CD4-positive, alpha-beta T cell treated with Interleukin-17A for 1 hour (primary cell): ENCODE data around the gene MYO6.
"Not testable (repeated sequence)": the region's sequence is repeated elsewhere in the genome, so short reads cannot be mapped to it uniquely, and the experiment has no call there.

Source experiments
- DNase-seq: peaks from one replicate; pipeline ENCODE4 v3.0.0-alpha.2; 2020

MYO6 gene

DNA sequence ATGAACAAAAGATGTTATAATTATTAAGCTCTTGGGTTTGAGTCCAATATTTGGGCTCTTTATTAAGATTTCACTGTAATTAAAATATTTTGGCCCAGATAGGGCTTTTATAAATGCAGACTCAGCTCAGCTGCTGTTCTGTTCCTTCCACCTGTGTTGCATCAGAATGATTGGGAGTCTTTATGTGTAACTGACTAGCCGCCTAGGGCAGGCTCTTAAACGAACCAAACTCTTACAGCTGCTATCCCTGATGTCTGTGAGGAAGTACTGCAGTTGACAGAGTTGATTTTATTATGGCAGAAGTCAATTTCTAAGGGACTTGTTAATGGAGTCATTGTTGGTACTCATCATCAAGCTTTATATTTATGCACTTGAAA lies 144.7 kb downstream of the MYO6 start:
- DNase-seq: no peak

DNA sequence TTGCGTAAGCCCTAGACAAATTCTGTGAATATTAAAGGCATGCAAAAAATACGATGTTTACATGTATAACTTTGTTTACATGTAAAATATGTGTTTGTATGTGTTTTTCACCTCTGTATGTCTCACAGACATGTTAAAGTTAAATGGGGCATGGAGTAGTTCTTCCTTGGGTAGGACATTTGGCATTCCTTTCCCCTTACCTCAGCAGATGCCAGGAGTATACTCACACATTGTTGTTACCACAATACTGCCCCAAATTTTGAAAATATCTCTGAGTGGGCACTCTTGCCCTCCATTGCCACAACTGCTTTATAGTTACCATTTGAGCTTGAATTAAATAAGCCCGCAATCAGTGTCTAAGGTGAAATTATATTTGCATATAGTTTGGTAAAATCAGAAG lies 147.5 kb downstream of the MYO6 start:
- DNase-seq: no peak

DNA sequence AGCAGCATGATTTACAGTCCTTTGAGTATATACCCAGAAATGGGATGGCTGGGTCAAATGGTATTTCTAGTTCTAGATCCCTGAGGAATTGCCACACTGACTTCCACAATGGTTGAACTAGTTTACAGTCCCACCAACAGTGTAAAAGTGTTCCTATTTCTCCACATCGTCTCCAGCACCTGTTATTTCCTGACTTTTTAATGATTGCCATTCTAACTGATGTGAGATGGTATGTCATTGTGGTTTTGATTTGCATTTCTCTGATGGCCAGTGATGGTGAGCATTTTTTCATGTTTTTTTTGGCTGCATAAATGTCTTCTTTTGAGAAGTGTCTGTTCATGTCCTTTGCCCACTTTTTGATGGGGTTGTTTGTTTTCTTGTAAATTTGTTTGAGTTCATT lies 151.2 kb downstream of the MYO6 start:
- not testable (repeated sequence) for DNase-seq

DNA sequence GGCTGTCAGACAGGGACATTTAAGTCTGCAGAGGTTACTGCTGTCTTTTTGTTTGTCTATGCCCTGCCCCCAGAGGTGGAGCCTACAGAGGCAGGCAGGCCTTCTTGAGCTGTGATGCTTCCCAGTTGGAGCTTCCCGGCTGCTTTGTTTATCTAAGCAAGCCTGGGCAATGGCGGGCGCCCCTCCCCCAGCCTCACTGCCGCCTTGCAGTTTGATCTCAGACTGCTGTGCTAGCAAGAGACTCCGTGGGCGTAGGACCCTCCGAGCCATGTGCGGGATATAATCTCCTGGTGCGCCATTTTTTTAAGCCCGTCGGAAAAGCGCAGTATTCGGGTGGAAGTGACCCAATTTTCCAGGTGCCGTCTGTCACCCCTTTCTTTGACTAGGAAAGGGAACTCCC lies 156.1 kb downstream of the MYO6 start:
- not testable (repeated sequence) for DNase-seq

DNA sequence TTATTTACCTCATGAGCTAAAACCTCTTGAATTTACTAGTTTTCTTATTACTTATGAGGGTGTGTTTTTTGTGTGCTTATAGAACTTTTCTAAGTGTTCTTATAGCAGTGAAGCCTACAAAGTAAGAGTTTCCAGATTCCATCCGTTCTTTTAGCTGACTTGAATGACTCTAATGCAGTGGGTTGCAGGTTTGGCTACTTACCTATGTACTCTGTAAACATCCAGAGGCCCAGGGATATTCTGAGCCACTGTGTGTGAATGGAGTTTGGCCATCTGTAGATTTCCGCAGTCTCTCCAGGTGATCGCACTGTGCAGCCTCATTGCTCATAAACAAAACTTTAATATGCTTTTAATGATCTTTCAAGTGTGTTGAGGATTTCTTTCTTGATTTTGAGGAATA lies 157.8 kb downstream of the MYO6 start:
- DNase-seq: no peak

DNA sequence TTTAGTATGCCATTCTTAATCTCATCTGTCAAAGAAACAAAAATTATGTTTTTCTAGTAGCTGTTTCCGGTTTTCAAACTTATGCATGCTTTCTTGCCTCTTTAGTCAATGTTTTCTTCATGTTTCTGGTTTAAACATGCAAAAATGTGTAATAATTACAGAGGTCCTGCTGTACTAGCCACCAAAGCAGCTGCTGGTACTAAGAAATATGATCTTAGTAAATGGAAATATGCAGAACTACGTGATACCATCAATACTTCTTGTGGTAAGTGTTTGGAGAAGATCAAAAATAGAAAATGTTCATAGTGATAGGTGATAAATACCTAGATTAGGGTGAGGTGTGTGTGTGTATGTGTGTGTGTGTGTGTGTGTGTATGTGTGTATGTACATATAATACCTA lies 158.4 kb downstream of the MYO6 start:
- DNase-seq: no peak

DNA sequence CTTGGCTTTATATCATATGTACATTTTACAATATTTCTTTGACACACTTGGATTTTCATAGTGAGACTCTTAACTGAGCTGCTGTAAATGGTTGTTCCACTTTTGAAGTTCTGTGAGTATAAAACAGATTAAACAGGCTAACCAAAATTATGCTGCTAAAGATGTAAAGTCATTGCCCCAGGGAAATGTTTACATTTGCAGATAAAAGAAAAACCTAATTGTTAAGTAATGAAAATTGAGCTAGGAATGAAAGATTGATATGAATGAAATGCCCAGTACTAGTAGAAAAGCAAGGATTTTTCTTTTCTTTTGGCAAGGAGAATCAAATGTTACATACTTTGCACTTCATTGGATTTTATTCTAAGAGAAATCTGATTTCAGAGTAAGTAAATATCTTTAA lies 164.0 kb downstream of the MYO6 start:
- no peak for DNase-seq

DNA sequence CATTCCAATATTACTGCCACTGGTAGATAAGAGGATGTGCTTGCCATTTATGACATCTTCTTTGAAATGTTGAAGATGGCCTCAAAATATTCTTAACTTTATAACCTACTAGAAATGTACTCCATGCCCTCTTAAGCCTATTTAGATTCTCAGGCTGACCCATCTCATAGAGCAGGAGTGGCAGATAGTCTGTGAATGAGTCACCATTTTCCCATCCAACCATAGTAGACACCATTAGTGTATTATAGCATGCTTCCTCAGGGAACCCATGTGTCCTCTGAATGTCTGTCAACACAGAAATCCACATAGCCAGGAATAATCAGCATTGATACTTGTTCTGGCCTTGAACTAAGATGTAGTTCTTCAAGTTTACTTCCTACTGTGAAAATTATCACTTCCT lies 173.2 kb downstream of the MYO6 start:
- no peak for DNase-seq

DNA sequence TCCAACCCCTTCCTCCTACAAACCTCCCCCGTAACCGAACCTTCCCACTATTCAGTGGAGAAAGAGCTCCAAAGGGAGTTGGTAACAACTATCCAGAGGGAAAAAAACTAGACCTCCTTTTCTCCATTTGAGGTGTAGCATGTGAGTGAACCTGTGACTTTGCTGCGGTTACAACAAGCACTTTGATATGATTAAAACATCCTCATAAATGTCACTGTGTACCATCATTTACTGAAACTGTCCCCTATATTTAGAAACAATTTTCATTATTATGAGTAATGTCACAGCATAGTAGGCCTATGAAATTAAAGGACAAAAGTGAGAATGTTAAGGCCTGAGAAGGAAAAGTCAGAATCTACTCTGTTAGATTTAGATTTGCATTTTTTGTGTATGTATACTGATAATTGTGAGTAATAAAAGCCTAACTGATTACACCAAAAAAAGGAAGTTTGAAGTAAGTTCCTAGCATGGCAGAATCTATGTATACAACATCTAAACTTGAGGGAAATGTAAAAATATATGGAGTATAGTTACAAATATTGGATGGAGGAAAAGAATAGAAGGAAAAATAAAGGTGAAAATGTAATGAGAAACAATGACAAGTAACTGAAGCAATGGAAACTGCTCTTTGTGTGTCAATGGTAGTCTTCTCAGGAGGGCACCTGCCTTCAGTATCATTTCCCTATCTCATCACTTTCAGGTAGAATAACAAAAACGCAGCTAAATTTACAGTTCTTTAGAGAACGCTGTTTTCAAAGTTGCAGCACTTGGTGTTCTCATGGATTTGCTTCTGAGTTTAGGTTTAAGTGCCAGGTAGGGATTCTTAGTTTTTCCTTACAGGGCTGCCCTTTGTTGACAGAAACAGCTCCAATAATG lies 177.5 kb downstream of the MYO6 start:
- no peak for DNase-seq

DNA sequence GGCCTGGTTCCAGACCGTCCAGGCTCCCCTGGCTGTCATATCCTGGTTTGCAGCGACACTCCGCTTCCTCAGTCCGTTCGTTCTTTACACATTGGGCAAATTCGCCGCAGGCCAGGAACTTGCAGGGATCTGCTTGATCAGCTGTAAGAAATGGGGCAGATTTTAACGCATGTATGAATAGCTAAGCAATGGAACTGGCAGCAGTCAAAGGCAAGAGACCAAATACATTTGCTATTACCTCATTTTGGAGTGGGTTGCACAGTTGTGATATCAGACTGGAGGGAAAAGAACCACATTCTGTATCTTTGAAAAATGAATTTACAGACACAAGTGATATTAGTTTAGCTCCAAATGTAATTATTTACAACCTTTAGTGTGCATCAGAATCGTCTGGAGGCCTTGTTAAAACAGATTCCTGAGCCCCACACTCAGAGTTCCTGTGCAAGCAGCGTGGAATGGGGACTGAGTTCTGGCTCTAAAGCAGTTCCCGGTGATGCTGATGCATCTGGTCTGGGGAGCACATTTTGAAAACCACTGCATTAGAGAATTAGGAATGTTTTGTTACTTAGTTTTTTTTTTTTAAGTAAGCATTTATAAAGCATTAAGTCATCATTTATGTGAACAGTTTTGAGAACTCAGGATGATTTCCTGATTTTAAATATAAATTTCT lies 182.1 kb downstream of the MYO6 start:
- DNase-seq: no peak

DNA sequence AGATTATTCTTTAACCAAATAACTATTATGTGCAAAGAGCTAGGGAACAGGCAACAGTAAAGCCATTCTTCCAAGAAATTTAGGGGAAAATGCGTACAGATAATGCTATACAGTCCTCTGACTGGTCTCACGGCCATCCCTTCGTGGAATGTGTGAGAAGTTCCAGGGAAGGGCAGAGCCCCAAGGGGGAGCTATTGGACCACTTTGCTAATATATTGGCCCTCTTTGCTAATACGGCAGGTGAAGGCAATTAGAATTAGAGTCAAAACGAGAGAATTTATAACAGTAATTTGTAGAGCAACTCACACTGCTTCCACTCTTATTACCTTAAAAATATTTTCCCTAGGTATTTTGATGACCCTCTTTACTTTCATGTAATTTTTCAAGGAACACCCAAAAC lies 183.0 kb downstream of the MYO6 start:
- no peak for DNase-seq

DNA sequence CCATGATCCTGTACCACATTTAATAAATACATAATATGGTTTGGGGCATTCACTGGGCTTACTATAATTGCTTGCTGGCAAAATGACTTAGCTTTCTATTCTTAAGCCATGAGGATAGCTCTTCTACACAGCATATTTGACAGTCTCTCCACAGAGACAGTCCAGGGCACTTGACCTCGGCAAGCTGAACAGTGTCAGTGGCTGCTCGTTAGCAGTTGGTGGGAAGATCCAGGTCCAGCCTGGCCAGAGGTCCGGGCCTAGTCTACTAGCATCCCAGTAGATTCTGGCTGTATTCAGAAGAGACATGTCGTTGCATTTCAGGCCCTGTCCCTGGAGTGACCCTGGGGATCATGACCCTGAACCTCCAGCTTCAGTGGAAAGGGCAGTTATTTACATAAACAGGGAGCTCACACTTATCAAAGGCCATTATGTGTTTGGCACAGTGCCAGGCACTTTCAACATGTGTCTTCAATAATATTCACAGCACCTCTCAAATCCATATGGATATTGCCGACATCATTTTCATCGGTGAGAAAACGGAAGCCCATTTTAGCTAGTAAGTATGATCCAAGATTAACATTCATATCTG lies 184.4 kb downstream of the MYO6 start:
- DNase-seq: no peak

DNA sequence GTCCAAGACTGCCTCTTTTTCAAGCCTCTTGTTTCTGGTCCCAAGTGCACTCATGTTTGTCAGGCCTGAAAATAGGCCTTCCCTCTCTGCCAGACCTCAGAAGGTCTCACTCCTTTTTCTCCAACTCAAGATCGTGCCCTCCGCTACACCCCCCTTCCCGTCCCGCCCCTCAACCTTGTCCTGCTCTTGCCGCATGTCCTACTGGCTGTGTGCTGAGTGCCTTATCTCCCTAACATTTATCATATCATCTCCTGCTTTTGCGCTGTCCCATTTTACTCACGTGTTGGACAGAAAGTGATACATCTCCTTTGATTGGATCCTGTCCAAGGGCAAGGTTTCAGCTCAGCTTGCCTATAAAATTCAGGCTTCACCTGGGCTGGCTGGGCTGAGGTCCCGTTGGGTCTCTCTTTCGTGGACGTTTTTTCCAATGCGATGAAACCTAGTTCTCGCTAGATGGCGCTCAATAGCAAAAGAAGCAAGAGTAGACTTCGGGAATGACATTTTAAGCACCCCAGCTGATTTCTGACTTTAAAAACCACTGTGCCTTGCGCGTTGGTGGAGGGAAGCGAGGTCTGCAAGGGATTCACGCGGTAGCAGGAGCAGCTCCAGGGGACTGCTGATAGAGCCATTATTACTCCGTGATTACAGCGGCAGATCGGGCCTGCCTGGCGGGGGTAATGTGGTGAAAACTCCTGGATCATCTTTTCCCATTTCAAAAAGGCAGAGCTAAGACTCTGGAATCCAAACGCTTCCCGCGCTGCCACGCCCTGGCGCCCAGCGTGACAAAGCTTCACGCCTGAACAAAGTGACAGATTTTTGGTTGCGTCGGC lies 185.8 kb downstream of the MYO6 start:
- peak; percentile 48 for DNase-seq

DNA sequence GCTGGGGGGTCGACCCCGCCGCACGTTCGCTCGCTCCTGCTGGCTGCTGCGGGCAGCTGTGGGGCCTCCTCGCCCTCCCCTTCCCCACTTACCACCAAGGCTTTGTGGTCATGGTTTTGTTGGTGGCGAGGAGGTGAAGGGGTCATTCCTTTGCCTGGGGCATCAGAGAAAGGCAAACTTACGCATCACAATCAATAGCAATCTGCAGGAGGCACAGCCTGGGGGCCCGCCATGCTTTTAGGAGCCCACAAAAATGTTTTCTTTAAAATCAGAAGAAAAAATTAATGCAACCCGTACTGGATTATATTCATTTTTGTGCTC lies 186.4 kb downstream of the MYO6 start:
- no peak for DNase-seq

DNA sequence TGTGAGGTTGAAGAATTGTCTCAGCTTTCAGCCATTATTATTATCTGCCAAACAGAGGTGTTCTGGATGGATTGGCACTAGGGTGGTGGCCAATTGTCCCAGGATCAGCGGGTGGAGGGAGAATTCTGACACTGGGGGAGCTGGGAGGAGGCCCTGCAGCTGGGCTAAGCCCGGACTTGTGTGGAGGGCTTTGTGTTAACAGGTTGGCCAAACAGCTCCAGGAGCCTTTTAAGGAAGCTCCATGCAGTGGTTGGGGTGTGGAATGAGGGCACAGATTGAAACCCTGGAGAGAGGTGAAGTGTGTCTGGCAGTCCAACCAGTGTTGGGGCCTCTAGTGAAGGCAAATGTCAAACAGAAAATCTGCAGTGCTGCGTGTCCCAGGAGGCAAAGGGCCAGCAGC lies 187.6 kb downstream of the MYO6 start:
- no peak for DNase-seq

DNA sequence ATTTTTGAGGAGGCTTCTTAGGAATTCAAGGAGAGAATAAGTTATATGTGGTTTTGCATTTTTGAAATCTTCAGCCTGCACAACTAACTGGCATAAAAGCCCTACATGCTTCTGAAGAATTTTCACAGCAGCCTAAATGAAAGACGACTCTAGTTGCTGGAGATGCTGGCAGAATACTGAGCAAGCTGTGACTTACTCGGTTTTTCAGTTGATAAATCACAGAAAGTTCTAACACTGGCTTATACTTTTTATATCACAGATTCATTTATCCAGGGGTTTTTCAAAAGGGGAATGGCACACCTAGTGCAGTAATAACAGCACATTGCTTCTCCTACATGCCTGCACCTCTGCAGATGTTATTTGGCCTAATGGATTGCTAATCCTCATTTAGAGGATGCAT lies 188.8 kb downstream of the MYO6 start:
- no peak for DNase-seq

DNA sequence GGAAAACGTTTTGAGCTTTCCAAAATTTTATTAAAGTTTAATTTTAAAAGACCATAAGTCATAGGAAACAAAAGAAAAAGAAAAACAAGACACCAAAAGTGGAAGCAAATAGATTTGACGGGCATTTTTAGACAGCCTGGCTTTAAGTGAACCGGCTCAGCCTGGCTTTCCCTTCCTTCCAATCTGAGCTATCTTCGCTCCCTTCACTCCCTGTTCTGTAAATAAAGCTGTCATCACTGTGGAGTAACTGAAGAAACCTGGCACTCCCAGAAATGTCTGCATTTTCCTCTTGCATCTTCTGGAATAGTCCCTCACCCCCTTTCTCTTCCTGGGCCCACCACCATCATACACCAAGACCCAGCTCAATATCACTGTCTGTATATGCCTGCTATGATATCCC lies 191.5 kb downstream of the MYO6 start:
- no peak for DNase-seq

DNA sequence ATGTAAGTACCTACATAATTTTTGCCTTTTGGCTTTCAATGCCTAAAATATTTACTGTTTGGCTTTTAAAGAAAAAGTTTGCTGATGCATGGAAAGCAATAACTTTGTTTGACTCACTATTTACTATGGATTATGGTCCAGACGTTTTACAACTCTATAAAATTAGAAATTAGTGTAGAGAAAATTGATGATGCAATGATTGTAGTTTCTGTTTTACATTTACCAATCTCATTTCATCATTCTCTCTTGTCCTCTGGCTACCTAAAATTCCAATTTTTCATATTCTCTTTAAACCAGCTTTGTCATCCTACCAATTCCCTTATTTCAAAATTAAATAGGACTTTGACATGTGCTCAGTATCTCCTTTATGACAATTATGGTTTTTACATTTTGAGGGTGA lies 192.5 kb downstream of the MYO6 start:
- DNase-seq: no peak

DNA sequence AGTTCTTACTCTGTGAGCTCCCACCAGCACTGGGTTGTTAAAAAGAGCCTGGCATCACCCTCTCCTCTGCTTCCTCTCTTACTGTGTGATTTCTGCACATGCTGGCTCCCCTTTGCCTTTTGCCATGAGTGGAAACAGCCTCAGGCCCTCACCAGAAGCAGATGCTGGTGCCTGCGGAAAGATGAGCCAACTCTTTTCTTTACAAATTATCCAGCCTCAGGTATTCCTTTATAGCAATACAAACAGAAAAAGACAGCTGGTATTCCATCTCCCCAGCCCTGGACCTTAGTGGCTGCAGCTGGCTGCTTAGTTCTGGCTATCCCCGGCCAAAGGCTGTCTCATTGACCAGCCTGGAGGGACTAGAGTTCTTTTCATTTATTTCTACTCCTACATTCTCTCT lies 194.3 kb downstream of the MYO6 start:
- no peak for DNase-seq

DNA sequence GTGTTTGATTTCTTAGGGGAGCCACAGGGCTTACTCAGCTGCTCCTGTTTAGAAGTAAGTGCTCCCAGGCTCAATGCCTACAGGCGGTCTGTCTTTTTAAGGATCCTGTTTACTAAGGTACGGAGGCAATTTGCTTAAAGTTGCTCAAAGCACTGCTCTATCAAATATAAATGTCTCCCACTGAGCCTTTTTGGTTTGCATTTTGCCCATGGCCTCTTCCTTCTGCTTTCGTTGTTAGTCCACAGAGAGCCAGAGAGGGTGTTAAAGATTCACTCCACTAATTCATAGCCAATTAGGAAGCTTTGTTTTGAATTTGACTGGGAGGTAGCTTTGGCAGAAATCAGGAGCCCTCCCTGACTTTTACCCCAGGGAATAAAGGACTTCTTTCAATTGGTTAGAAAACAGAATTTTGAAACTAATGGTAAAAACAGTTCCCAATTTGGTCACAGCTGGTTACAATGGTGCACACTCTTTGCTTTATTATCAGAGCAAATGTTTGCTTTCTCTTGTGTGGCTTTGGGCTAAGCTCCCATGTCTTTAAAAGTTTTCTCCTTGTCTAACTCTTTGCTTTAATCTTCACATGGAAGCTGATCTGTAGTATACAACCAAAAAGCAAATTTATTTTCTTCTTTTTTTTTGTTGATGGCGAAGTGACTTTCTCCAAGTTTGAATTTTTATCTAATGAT lies 197.2 kb downstream of the MYO6 start:
- DNase-seq: no peak

DNA sequence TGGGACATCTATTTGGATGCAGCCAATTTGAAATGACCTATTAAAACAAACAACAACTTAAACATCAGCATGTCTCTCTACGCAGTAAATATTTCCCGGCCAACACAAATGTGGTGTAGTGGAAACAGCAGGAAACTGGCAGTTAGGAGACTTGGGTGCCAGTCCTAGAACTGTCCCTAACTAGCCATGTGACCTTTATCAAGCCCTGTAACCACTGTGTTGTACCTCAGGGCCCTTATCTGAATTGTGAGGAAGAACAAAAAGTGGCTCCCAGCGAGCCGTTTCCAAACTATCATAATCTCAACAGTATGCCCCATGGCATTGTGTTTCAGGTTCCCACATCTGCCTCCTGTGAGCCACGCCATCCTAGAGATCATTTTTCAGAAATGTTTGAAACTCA lies 198.9 kb downstream of the MYO6 start:
- no peak for DNase-seq

DNA sequence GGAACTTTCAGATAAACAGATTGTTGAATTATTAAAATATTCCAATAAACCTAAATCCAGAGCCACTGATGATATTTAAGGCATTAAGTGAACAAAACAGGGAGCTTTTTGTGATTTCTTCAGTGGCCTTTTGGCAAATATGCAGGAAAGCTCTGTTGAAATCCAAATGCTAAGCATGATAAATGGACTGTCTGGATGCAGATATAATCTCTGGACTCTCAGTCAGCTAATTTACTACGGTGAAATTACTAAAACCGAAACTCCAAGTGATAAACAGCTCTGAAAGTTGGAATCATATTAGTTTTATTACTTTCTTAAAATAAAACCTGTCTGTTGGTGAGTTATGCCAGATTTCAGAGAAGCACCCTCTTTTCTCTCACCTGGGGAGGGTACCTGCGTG lies 203.1 kb downstream of the MYO6 start:
- DNase-seq: no peak

DNA sequence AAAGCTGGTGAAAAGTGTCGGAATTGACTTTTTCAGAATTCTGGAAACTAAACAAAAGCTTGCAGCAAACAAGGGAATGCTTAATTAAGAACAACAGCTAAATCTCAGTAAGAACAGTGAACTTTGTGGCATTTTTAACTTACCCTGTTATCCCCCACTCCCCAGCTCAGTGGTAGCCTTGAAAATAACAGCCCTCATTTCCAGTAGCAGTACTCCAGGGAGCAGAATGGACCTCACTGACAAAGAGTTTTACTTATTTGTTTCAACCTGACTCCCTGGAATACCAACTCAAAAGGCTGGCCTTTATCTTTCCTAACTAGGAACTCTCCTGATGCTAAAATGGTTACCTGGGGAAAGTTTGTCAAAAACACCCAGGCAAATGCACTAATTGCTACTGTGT lies 214.5 kb downstream of the MYO6 start:
- no peak for DNase-seq
